Thoracic aorta (tissue), 2 donors: ENCODE data around the gene TNRC6C. TPM values are rescaled to one million over a fixed set of nuclear protein-coding genes. Genes with fewer than 3 reads are reported as not detected.

Source experiments
- ATAC-seq: fragments of 150-250 bp; one replicate; pipeline ENCODE4 v1.8.0; 2017; ENCODE audit warnings: low read depth; ENCODE audit not compliant: insufficient number of reproducible peaks, low FRiP score
- DNase-seq: peaks from one replicate; pipeline ENCODE4 v3.0.0-alpha.2; 2020; ENCODE audit warnings: low spot score
- H3K27ac ChIP-seq, 2 donors: fragments of 200-600 bp; sonication (generic); 1 replicate in 1 of 2; 2 replicates in 1 of 2; pipeline ENCODE4 v1.5.1; 2016; ENCODE audit warnings: mild to moderate bottlenecking in 2 of 2, moderate library complexity in 2 of 2
- H3K27me3 ChIP-seq: fragments of 200-600 bp; sonication (generic); replicated peaks from 2 replicates; pipeline ENCODE4 v1.6.0; 2016; ENCODE audit warnings: mild to moderate bottlenecking; ENCODE audit not compliant: insufficient read depth
- H3K36me3 ChIP-seq: fragments of 200-600 bp; sonication (generic); one replicate; pipeline ENCODE4 v1.5.1; 2016
- H3K4me1 ChIP-seq, 2 donors: fragments of 200-600 bp; sonication (generic); 1 replicate in 1 of 2; 2 replicates in 1 of 2; pipeline versions ENCODE4 v1.5.1 to v1.6.0; 2016; ENCODE audit warnings: low read depth in 2 of 2, mild to moderate bottlenecking in 1 of 2; ENCODE audit not compliant: control insufficient read depth in 1 of 2
- H3K4me3 ChIP-seq: fragments of 200-600 bp; sonication (generic); 2 replicates; pipeline ENCODE4 v1.5.1; 2016; ENCODE audit warnings: mild to moderate bottlenecking
- H3K9me3 ChIP-seq: fragments of 200-600 bp; sonication (generic); 2 replicates; pipeline ENCODE4 v1.5.1; 2016
- CTCF ChIP-seq: fragments of 200-600 bp; sonication (generic); IDR thresholded peaks from one replicate; pipeline ENCODE4 v1.5.1; 2019; ENCODE audit warnings: antibody characterized with exemption
- total RNA-seq, 2 donors: library from RNA; depleted of rRNA; stranded (reverse); fragments of >200 nt; gene quantifications; one replicate each; pipeline versions ENCODE4 v1.1.0 to v1.2.3, GENCODE V29; 2016

TNRC6C gene
- total RNA-seq, 2 donors from 2014 or later: 27.8 to 41.1 TPM

GRCh38 chr17:78154903-78155811, 196.7 kb downstream of the TNRC6C start:
- DNase-seq (no peak), ATAC-seq (no peak)
- Histone ChIP-seq H3K27me3 (no peaks in the 10 kb centered on the region), H3K27ac (no peak overlapping the region), H3K36me3 (no peaks in the 10 kb centered on the region), H3K9me3 (no peaks in the 10 kb centered on the region), H3K4me3 (no peak overlapping the region), H3K4me1 (no peaks in the 10 kb centered on the region)
- no peak for TF ChIP-seq CTCF

Other genes starting within 250 kb of the TNRC6C start
- gene TMC6, start 170.1 kb downstream of the TNRC6C start, total RNA-seq: 10 to 100 TPM; 22.6 to 44.3 TPM
- 1 to 10 TPM; 5.6 to 9.3 TPM for gene TMC8, start 172.1 kb downstream of the TNRC6C start, total RNA-seq
- not detected for gene C17orf99, start 187.7 kb downstream of the TNRC6C start, total RNA-seq
- gene SYNGR2, start 209.9 kb downstream of the TNRC6C start, total RNA-seq: 100 to 1,000 TPM in 1 of 2 donors, 10 to 100 TPM in 1; 61.7 to 100 TPM
- 1 to 10 TPM; 3.3 to 3.5 TPM for gene TK1, start 228.3 kb downstream of the TNRC6C start, total RNA-seq
- gene AFMID, start 228.7 kb downstream of the TNRC6C start, total RNA-seq: 10 to 100 TPM; 18.8 to 44.0 TPM